DMS53 treated with DMSO at 0.1 percent for 48 hours (cell line): Measurements from ENCODE around the gene MARCHF5.
A peak's percentile ranks its signal among the peaks of the same experiment; 100 is the strongest.
"Not testable (repeated sequence)": the region's sequence is repeated elsewhere in the genome, so short reads cannot be mapped to it uniquely, and the experiment has no call there.

Experiments
- DNase-seq: peaks from one replicate; lab custom pipeline; 2025; ENCODE audit not compliant: unreplicated experiment; lab: John Stamatoyannopoulos, UW

Gene MARCHF5

GRCh38 chr10:92304061-92304460 is 13.1 kb downstream of the MARCHF5 start:
- no peak for DNase-seq

DNA sequence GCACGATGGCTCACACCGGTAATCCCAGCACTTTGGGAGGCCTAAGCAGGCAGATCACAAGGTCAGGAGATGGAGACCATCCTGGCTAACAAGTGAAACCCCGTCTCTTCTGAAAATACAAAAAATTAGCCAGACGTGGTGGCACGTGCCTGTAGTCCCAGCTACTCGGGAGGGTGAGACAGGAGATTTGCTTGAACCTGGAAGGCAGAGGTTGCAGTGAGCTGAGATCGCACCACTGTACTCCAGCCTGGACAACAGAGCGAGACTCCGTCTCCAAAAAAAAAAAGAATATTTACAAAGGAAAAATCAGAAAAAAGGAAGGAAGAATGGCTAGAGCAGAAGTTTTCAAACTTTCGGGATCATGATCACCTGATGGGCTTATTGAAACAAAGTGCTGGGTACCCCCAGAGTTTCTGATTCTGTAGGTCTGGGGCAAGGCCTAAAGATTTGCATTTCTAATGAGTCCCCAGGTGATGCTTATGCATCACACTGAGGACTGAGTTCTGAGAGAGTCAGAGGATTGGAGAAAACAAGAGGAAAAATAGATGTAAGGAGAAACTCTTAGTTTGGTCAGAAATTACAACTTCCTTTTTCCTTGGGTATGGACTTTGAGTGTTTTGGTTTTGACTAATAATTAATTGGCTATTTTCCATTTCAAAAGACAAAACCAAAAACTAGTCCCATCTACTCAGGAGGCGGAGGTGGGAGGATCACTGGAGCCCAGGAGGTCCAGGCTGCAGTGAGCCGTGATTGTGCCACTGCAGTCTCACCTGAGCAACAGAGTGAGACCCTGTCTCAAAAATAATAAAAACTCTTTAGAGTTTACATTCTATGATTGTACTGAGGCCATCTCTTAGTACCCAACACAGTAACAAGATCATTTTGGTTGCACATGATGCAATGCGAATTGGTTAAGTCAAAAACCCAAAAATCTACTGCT is 14.4 kb downstream of the MARCHF5 start:
- DNase-seq = no peak

DNA sequence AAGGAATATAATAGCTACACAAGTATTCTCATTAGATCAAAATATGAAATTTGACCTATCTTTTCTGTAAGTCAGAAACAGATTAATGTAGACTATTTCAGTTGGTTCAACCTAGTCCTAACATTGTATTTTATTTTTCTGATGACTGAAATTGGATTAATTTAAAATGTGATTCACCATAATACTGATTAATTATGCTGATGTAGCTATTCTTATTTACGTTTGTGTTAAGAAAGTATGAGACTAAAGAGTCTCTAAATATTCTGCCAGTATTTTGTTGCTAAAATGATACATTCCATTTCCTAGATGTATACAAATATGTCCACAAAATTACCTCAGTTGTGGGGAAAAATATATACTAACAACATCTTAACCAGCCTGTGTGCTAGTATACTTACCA is 18.3 kb downstream of the MARCHF5 start:
- no peak for DNase-seq

DNA sequence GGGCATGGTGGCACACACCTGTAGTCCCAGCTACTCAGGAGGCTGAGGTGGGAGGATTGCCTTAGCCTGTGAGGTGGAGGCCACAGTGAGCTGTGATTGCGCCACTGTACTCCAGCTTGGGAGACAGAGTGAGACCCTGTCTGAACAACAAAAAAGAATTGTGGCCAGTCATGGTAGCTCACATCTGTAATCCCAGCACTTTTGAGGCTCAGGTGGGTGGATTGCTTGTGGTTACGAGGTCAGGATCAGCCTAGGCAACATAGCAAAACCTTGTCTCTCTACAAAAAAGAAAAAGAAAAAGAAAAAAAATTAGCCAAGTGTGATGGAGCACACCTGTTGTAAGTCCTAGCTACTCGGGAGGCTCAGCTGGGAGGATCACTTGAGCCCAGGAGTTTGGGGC is 22.8 kb downstream of the MARCHF5 start:
- DNase-seq = no peak

- DNase-seq = no peak
Measured at GRCh38 chr10:92316610-92317009, 25.6 kb downstream of the MARCHF5 start.

GRCh38 chr10:92323079-92323478 is 32.1 kb downstream of the MARCHF5 start:
- DNase-seq = no peak

DNA sequence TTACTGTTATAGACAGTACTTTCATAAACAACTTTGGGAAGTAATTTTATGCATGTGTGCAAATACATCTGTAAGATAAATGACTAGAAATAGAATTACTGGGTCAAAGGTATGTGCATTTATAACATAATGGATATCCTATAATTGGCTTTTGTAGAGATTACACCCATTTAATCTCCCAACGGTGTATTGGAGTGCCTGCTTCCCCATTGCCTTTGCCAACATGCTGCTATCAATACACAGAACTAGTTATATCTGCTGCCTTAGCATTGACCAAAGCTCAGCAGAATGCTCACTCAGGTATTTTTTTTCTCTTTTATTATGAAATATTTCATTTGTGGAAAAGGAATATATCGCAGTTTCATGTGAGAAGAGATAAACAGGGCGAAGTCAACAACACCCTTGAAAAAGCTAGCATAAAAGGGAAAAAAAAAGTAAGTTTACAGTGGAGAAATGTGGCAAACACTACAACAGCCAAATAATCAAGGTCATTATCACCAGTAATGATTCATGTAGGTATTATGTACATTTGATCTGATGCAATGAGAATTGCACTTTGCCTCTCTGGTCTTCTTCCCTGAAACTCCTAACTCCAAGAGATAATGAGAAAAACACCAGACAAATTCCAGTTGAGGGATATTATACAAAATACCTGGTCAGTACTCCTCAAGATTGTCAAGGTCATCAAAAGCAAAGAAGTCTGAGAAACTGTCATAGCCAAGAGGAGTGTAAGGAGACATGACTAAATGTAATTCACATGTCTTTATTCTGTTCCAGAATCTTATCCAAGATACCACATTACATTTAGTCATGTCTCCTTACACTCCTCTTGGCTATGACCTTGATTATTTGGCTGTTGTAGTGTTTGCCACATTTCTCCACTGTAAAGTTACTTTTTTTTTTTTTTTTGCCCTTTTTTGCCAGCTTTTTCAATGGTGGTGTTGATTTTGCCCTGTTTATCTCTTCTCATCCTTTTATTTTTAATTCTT is 36.8 kb downstream of the MARCHF5 start:
- no peak for DNase-seq

DNA sequence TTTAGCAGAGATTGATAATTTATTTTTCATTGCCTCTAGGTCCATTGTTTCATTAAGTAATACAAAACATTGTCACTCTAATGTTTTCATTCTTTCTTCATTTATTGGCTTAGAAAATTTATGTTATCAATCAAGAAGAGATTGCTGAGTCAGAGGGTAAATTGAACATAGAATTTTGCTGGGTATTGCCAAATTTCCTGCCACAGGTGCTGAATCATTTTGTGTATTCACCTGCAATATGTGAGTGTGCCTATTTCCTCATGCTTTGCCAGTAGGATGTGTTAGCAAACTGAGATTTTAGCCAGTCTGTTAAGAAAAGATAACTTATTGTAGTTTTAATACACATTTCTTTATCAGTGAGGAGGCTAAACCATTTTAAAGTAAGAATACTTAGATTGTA is 38.0 kb downstream of the MARCHF5 start:
- peak; percentile 3 for DNase-seq

DNA sequence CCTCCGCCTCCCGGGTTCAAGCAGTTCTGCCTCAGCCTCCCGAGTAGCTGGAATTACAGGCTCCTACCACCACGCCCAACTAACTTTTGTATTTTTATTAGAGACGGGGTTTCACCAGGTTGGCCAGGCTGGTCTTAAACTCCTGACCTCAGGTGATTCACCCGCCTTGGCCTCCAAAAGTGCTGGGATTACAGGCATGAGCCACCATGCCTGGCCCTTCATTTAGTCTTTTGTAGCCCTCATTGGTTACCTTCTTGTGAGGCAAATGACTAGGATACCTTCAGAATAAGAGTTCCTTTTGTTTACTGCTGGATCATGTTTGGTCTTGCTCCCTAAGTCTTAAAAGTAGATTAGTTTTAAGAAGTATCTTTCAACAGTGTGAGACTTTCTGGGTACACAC is 39.0 kb downstream of the MARCHF5 start:
- not testable (repeated sequence) for DNase-seq

- DNase-seq = no peak
Measured at GRCh38 chr10:92342796-92343195, 51.8 kb downstream of the MARCHF5 start.

- DNase-seq = not testable (repeated sequence)
Measured at GRCh38 chr10:92345575-92345974, 54.6 kb downstream of the MARCHF5 start.

DNA sequence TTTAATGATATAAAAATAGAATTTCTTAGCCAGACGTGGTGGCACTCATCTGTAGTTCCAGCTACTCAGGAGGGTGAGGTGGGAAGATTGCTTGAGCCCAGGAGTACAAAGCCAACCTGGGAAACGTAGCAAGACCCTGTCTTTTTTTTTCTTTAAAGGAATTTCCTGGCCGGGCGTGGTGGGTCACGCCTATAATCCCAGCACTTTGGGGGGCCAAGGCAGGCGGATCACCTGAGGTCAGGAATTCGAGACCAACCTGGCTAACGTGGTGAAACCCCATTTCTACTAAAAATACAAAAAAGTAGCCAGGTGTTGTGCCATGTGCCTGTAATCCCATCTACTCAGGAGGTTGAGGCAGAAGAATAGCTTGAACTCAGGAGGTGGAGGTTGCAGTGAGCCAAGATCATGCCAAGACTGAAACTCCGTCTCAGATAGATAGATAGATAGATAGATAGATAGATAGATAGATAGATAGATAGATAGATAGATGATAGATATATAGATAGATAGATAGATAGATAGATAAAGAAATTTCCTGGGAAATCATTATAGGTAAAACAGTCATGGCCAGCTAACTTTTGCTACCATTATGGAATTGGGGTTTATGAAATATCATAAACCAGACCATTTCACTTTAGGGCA is 56.2 kb downstream of the MARCHF5 start:
- not testable (repeated sequence) for DNase-seq

GRCh38 chr10:92350411-92350810 is 59.4 kb downstream of the MARCHF5 start:
- no peak for DNase-seq

- no peak for DNase-seq
Measured at GRCh38 chr10:92354587-92354986, 63.6 kb downstream of the MARCHF5 start.

- no peak for DNase-seq
Measured at GRCh38 chr10:92356041-92356440, 65.1 kb downstream of the MARCHF5 start.

DNA sequence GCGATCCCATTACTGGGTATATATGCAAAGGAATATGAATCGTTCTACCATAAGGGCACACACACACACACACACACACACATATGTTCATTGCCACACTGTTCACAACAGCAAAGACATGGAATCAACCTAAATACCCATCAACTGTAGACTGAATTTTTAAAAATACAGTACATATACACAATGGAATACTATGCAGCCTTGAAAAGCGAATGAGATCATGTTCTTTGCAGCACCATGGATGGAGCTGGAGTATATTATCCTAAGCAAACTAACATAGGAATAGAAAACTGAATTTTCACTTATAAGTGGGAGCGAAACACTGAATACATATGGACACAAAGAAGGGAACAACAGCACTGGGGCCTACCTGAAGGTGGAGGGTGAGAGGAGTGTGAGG is 72.5 kb downstream of the MARCHF5 start:
- no peak for DNase-seq

DNA sequence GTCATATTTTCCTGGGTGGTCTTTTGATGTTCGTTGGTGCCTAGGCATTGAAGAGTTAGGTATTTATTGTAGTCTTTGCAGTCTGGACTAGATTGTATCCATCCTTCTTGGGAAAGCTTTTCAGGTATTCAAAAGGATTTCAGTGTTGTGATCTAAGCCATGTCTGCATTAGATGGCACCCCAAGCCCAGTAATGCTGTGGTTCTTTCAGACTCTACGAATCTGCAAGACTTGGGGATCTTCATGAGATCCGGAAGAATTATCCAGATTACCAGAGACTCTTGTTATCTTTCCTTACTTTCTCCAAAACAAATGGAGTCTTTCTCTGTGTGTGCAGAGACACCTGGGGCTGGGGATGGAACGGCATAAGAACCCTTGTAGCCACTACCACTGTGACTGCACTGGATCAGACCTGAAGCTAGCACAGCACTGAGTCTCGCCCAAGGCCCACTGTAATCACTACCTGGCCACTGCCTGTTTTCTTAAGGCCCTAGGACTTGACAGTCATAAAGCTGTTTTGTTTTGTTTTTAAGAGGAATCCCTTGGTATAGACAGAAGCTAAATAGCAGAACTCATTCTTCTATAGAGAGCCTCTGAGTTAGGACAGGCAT is 75.5 kb downstream of the MARCHF5 start:
- DNase-seq = no peak

DNA sequence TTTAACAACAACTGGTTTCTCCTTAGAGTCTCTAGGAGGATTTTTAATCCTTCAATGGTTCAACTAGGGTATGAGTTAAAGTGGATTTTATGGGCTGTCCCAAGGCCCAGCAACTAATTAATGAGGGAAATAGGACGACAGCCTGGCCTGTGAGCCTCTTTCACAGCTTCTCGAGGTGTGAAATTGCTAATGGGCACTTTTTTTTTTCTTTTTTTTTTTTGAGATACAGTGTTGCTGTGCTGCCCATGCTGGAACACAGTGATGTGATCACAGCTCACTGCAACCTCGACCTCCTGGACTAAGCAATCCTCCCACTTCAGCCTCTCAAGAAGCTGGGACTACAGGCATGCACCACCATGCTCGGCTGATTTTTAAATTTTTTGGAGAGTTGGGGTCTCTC is 87.0 kb downstream of the MARCHF5 start:
- DNase-seq = no peak

- DNase-seq = no peak
Measured at GRCh38 chr10:92381543-92381954, 90.6 kb downstream of the MARCHF5 start.

DNA sequence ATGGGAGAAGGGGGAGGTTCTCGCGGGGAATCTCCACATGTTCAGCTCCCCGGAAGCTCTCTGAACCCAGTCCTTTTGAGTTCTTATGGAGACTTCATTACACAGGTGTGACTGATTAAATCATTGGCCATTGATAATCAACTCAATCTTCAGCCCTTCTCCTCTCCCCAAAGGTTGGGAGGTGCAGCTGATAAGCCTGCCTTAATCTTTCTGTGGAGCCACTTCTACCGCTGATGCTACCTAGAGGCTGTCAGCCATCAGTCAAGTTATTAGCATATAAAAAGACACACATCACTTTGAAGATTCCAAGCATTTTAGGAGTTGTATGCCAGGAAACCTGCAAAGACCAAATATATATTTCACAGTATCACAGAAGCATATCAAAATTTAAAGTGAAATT is 91.7 kb downstream of the MARCHF5 start:
- no peak for DNase-seq

GRCh38 chr10:92384741-92385140 is 93.8 kb downstream of the MARCHF5 start:
- no peak for DNase-seq
